ENCODE measurements around the gene NKX6-2.

DNA sequence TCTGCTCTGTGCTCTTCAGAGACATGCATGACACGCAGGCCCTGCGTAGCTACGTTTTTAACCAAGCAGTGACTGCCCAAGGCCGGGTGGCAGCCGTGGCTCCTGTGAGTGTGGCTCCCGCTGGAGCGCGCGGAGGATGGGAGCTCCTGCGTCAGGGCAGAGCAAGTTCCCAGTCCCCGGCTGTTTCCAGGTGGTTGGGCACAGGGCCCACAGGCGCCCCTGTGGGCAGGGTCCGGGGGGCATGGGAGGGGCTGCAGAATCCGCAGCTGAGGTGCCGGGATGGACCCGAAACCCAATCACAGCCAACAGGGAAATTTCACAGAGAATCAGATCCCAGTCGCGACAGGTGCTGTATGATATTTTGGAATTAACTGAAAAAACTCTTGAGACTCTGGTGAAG lies 9.8 kb downstream of the NKX6-2 start:
- no peak for TF ChIP-seq ZNF174 (tag by site-specific recombination; IDR thresholded peaks at IDR 0.05)
- TF ChIP-seq ZNF24 (tag by site-specific recombination; IDR thresholded peaks at IDR 0.05): no peak
- TF ChIP-seq, protein P1, sequence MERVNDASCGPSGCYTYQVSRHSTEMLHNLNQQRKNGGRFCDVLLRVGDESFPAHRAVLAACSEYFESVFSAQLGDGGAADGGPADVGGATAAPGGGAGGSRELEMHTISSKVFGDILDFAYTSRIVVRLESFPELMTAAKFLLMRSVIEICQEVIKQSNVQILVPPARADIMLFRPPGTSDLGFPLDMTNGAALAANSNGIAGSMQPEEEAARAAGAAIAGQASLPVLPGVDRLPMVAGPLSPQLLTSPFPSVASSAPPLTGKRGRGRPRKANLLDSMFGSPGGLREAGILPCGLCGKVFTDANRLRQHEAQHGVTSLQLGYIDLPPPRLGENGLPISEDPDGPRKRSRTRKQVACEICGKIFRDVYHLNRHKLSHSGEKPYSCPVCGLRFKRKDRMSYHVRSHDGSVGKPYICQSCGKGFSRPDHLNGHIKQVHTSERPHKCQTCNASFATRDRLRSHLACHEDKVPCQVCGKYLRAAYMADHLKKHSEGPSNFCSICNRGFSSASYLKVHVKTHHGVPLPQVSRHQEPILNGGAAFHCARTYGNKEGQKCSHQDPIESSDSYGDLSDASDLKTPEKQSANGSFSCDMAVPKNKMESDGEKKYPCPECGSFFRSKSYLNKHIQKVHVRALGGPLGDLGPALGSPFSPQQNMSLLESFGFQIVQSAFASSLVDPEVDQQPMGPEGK (tag by site-specific recombination; IDR thresholded peaks at IDR 0.05): no peak
- TF ChIP-seq, protein P2, sequence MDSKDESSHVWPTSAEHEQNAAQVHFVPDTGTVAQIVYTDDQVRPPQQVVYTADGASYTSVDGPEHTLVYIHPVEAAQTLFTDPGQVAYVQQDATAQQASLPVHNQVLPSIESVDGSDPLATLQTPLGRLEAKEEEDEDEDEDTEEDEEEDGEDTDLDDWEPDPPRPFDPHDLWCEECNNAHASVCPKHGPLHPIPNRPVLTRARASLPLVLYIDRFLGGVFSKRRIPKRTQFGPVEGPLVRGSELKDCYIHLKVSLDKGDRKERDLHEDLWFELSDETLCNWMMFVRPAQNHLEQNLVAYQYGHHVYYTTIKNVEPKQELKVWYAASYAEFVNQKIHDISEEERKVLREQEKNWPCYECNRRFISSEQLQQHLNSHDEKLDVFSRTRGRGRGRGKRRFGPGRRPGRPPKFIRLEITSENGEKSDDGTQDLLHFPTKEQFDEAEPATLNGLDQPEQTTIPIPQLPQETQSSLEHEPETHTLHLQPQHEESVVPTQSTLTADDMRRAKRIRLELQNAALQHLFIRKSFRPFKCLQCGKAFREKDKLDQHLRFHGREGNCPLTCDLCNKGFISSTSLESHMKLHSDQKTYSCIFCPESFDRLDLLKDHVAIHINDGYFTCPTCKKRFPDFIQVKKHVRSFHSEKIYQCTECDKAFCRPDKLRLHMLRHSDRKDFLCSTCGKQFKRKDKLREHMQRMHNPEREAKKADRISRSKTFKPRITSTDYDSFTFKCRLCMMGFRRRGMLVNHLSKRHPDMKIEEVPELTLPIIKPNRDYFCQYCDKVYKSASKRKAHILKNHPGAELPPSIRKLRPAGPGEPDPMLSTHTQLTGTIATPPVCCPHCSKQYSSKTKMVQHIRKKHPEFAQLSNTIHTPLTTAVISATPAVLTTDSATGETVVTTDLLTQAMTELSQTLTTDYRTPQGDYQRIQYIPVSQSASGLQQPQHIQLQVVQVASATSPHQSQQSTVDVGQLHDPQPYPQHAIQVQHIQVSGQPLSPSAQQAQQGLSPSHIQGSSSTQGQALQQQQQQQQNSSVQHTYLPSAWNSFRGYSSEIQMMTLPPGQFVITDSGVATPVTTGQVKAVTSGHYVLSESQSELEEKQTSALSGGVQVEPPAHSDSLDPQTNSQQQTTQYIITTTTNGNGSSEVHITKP (tag by site-specific recombination; IDR thresholded peaks at IDR 0.05): no peak
- TF ChIP-seq ZNF121 (tag by site-specific recombination; IDR thresholded peaks at IDR 0.05): no peak
- TF ChIP-seq, protein P3, sequence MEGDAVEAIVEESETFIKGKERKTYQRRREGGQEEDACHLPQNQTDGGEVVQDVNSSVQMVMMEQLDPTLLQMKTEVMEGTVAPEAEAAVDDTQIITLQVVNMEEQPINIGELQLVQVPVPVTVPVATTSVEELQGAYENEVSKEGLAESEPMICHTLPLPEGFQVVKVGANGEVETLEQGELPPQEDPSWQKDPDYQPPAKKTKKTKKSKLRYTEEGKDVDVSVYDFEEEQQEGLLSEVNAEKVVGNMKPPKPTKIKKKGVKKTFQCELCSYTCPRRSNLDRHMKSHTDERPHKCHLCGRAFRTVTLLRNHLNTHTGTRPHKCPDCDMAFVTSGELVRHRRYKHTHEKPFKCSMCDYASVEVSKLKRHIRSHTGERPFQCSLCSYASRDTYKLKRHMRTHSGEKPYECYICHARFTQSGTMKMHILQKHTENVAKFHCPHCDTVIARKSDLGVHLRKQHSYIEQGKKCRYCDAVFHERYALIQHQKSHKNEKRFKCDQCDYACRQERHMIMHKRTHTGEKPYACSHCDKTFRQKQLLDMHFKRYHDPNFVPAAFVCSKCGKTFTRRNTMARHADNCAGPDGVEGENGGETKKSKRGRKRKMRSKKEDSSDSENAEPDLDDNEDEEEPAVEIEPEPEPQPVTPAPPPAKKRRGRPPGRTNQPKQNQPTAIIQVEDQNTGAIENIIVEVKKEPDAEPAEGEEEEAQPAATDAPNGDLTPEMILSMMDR (tag by site-specific recombination; IDR thresholded peaks at IDR 0.05): no peak
- TF ChIP-seq, protein P4, sequence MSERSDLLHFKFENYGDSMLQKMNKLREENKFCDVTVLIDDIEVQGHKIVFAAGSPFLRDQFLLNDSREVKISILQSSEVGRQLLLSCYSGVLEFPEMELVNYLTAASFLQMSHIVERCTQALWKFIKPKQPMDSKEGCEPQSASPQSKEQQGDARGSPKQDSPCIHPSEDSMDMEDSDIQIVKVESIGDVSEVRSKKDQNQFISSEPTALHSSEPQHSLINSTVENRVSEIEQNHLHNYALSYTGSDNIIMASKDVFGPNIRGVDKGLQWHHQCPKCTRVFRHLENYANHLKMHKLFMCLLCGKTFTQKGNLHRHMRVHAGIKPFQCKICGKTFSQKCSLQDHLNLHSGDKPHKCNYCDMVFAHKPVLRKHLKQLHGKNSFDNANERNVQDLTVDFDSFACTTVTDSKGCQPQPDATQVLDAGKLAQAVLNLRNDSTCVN (tag by site-specific recombination; optimal IDR thresholded peaks at IDR 0.05): no peak
- no peak for TF ChIP-seq KLF16 (tag by site-specific recombination; IDR thresholded peaks at IDR 0.05)
- TF ChIP-seq, protein P5, sequence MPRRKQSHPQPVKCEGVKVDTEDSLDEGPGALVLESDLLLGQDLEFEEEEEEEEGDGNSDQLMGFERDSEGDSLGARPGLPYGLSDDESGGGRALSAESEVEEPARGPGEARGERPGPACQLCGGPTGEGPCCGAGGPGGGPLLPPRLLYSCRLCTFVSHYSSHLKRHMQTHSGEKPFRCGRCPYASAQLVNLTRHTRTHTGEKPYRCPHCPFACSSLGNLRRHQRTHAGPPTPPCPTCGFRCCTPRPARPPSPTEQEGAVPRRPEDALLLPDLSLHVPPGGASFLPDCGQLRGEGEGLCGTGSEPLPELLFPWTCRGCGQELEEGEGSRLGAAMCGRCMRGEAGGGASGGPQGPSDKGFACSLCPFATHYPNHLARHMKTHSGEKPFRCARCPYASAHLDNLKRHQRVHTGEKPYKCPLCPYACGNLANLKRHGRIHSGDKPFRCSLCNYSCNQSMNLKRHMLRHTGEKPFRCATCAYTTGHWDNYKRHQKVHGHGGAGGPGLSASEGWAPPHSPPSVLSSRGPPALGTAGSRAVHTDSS (tag by site-specific recombination; IDR thresholded peaks at IDR 0.05): no peak
- TF ChIP-seq ZNF416 (tag by site-specific recombination; IDR thresholded peaks at IDR 0.05): no peak
- TF ChIP-seq WT1 (tag by site-specific recombination; IDR thresholded peaks at IDR 0.05): no peak

All from HEK293 (cell line).